K562 (cell line): ENCODE results near the gene DTL. TPM values are rescaled to one million over a fixed set of nuclear protein-coding genes. Genes with fewer than 3 reads are reported as not detected.

Experiments
- ATAC-seq: fragments of 200-7000 bp; cut with Tn5 transposase; 3 replicates; pipeline ENCODE4 v1.9.1; 2020; ENCODE audit warnings: moderate library complexity
- BruUV-seq: library from RNA; stranded (reverse); fragments of 400-500 nt; replicated peaks from 2 replicates; lab custom pipeline; 2021; lab: Mats Ljungman, UMichigan
- CTCF ChIA-PET: fragments of 300-600 bp; formaldehyde crosslinking; extraction: SDS; loops from one replicate; lab custom pipeline; 2021; ENCODE audit warnings: low intra/inter-chr PET ratio; lab: Yijun Ruan, JAX
- POLR2A ChIA-PET: fragments of 300-600, 350-650 bp; sonication (Branson Sonifier 250); formaldehyde crosslinking; extraction: SDS; loops from one replicate; lab custom pipeline; 2021; ENCODE audit warnings: antibody characterized with exemption, inconsistent platforms; lab: Yijun Ruan, JAX
- DNase-seq, 4 experiments: peaks; one replicate each; pipeline versions ENCODE4 v3.0.0 to v3.0.0-alpha.2; 2011 to 2018; ENCODE audit warnings: low spot score in 3 of 4, mixed read lengths in 3 of 4; ENCODE audit errors: extremely low read depth in 1 of 4
- FAIRE-seq: peaks from 2 replicates; lab custom pipeline; 2011; peaks lifted over from hg19 to GRCh38; lab: Jason Lieb, UNC
- H2AFZ ChIP-seq: 2 replicates; pipeline ENCODE4 v1.6.0; 2011; ENCODE audit warnings: low read depth, low read length, control low read depth, inconsistent platforms
- H3K27ac ChIP-seq: fragments of 200-600 bp; 3 replicates; pipeline ENCODE4 v1.8.0; 2011; ENCODE audit warnings: low read depth, mild to moderate bottlenecking, control low read depth, inconsistent platforms, low read length, moderate library complexity, mixed read lengths; ENCODE audit errors: extremely low read depth
- H3K27me3 ChIP-seq, 2 experiments: fragments of 300-600 bp in 1 of 2; 2 replicates in 1 of 2; 3 replicates in 1 of 2; pipeline versions ENCODE4 v1.6.0 to v1.8.0; 2011; ENCODE audit warnings: inconsistent platforms in 2 of 2, low read length in 2 of 2, mild to moderate bottlenecking in 1 of 2, mixed read lengths in 1 of 2, moderate library complexity in 1 of 2; ENCODE audit not compliant: control insufficient read depth in 2 of 2, insufficient read depth in 2 of 2
- H3K36me3 ChIP-seq: fragments of 300-600 bp; 3 replicates; pipeline ENCODE4 v1.8.0; 2011; ENCODE audit warnings: mild to moderate bottlenecking, low read length, inconsistent platforms; ENCODE audit not compliant: control insufficient read depth, insufficient read depth
- H3K4me1 ChIP-seq, 2 experiments: fragments of 200-600 bp in 1 of 2; replicated peaks in 1 of 2; 2 replicates in 1 of 2; 3 replicates in 1 of 2; pipeline versions ENCODE4 v1.5.1 to v1.8.0; 2011; ENCODE audit warnings: inconsistent platforms in 2 of 2, low read length in 2 of 2, mild to moderate bottlenecking in 1 of 2, mixed read lengths in 1 of 2, moderate library complexity in 1 of 2; ENCODE audit not compliant: control insufficient read depth in 2 of 2, insufficient read depth in 2 of 2
- H3K4me2 ChIP-seq: 2 replicates; pipeline ENCODE4 v1.6.1; 2011; ENCODE audit warnings: low read length, control low read depth, inconsistent platforms, mixed read lengths; ENCODE audit not compliant: insufficient read depth
- H3K4me3 ChIP-seq: fragments of 200-600 bp; sonication (generic), shearing (Covaris generic); 2 replicates; pipeline ENCODE4 v1.5.1; 2016; ENCODE audit warnings: control low read depth, inconsistent platforms
- H3K79me2 ChIP-seq: fragments of 200-600 bp; 3 replicates; pipeline ENCODE4 v1.8.0; 2011; ENCODE audit warnings: low read length, inconsistent platforms; ENCODE audit not compliant: control insufficient read depth, insufficient read depth
- H3K9ac ChIP-seq, 2 experiments: 2 replicates each; pipeline versions ENCODE4 v1.6.0 to v1.6.1; 2011; ENCODE audit warnings: low read depth in 2 of 2, low read length in 2 of 2, control low read depth in 1 of 2, inconsistent platforms in 1 of 2, mild to moderate bottlenecking in 1 of 2, mixed read lengths in 1 of 2; ENCODE audit not compliant: insufficient read depth in 1 of 2
- H3K9me1 ChIP-seq: one replicate; pipeline ENCODE4 v1.6.0; 2011; ENCODE audit warnings: inconsistent platforms, mild to moderate bottlenecking, low read length, moderate library complexity; ENCODE audit not compliant: control insufficient read depth, insufficient read depth
- H3K9me3 ChIP-seq: replicated peaks from 2 replicates; pipeline ENCODE4 v1.5.1; 2011; ENCODE audit warnings: low read depth, low read length, inconsistent platforms; ENCODE audit not compliant: control insufficient read depth, insufficient read depth
- H4K20me1 ChIP-seq: replicated peaks from 2 replicates; pipeline ENCODE4 v1.6.1; 2011; ENCODE audit warnings: low read length, inconsistent platforms, mixed read lengths; ENCODE audit not compliant: control insufficient read depth, insufficient read depth
- BRD9 ChIP-seq: fragments of 450-650 bp; IDR thresholded peaks from 2 replicates; pipeline ENCODE4 v1.6.1; 2018; ENCODE audit warnings: low read depth; ENCODE audit not compliant: partially characterized antibody
- CBX8 ChIP-seq: fragments of 200-600 bp; sonication (generic); IDR thresholded peaks from 2 replicates; pipeline ENCODE4 v1.6.1; 2012; ENCODE audit warnings: borderline replicate concordance, mixed run types, low read depth, mild to moderate bottlenecking, moderate library complexity, mixed read lengths, low read length, control low read depth, inconsistent platforms; ENCODE audit not compliant: poor library complexity, severe bottlenecking; ENCODE audit errors: extremely low read depth
- CEBPG ChIP-seq, 3 experiments: fragments of 200-800 bp in 1 of 3; sonication (Bioruptor generic) in 1 of 3; sonication (generic) in 1 of 3; formaldehyde crosslinking in 1 of 3; IDR thresholded peaks in 2 of 3; conservative IDR thresholded peaks in 1 of 3; 2 replicates each; pipeline versions ENCODE4 v1.6.1 to v1.8.0; 2016 to 2022; ENCODE audit warnings: missing compliant biosample characterization in 2 of 3, missing genetic modification characterization in 2 of 3, mild to moderate bottlenecking in 1 of 3, missing genetic modification reagents in 1 of 3
- CREM ChIP-seq: IDR thresholded peaks from 2 replicates; pipeline ENCODE4 v1.6.1; 2014; ENCODE audit warnings: antibody characterized with exemption, low read depth
- KDM5B ChIP-seq: fragments of 200-600 bp; sonication (generic); IDR thresholded peaks from 2 replicates; pipeline ENCODE4 v1.6.1; 2012; ENCODE audit warnings: low read depth, mild to moderate bottlenecking, moderate library complexity, low read length, control low read depth, inconsistent platforms; ENCODE audit not compliant: insufficient replicate concordance
- PHF8 ChIP-seq: fragments of 200-600 bp; sonication (generic); IDR thresholded peaks from 2 replicates; pipeline ENCODE4 v1.6.1; 2012; ENCODE audit warnings: mixed run types, mild to moderate bottlenecking, inconsistent platforms, low read length, moderate library complexity, borderline replicate concordance
- STAT6 ChIP-seq: sonication (generic); formaldehyde crosslinking; IDR thresholded peaks from 2 replicates; pipeline ENCODE4 v1.8.1; 2023; ENCODE audit warnings: mild to moderate bottlenecking, missing genetic modification reagents
- TAF9B ChIP-seq: fragments of 450-650 bp; IDR thresholded peaks from 2 replicates; pipeline ENCODE4 v1.6.1; 2018; ENCODE audit warnings: mild to moderate bottlenecking; ENCODE audit not compliant: partially characterized antibody
- WHSC1 ChIP-seq: IDR thresholded peaks from one replicate; pipeline ENCODE4 v1.6.1; 2012; ENCODE audit warnings: low read length, control low read depth, inconsistent platforms
- ZNF444 ChIP-seq: fragments of 250-450 bp; sonication (Bioruptor Pico); IDR thresholded peaks from 2 replicates; pipeline ENCODE4 v1.4.0; 2020; ENCODE audit warnings: mild to moderate bottlenecking, moderate library complexity
- WGBS: fragments of 100-300 bp; shearing (Covaris generic); methylation state at CpG from one replicate; pipeline ENCODE4 v1.1.6; 2016; ENCODE audit warnings: low coverage, mixed read lengths; ENCODE audit not compliant: insufficient coverage; ENCODE audit errors: missing lambda C conversion rate; 5-methylcytosine and 5-hydroxymethylcytosine counted together
- in situ Hi-C: fragments of 300-500 bp; cut with MboI; formaldehyde crosslinking; loops from 4 replicates; pipeline ENCODE4 v1.15.0; 2018; ENCODE audit warnings: inconsistent platforms, mixed read lengths
- intact Hi-C: fragments of 100-400 bp; cut with micrococcal nuclease; formaldehyde crosslinking; loops from 2 replicates; pipeline ENCODE4 v1.14.2; 2022
- polyA plus RNA-seq, 8 experiments: library from polyadenylated mRNA; depleted of rRNA in 4 of 8; stranded (reverse) in 5 of 8; unstranded in 3 of 8; fragments of >200 nt; fragmentation: Nextera tagmentation in 2 of 8; fragmentation: Illumina TruSeq in 1 of 8; extraction: Ambion mirVana in 2 of 8; extraction: Trizol in 1 of 8; gene quantifications; 2 replicates each; pipeline versions ENCODE4 v1.2.1 to v1.2.3, GENCODE V29; 2011 to 2014; ENCODE audit warnings: inconsistent platforms in 1 of 8, missing spikeins in 1 of 8
- total RNA-seq, 7 experiments: library from RNA; depleted of rRNA in 6 of 7; stranded (reverse); fragments of >200 nt in 6 of 7; fragmentation: Illumina TruSeq in 2 of 7; extraction: Trizol in 2 of 7; gene quantifications; 2 replicates each; pipeline versions ENCODE4 v1.2.1 to v1.2.3, GENCODE V29; 2011 to 2021; ENCODE audit warnings: low replicate concordance in 1 of 7
- TF ChIP-seq, protein P1 (sequence below): sonication (generic); formaldehyde crosslinking; IDR thresholded peaks from 2 replicates; pipeline ENCODE4 v1.8.1; 2023; ENCODE audit warnings: mild to moderate bottlenecking, missing genetic modification reagents
- TF ChIP-seq, protein P2 (sequence below): IDR thresholded peaks from 2 replicates; pipeline ENCODE4 v1.6.1; 2016; ENCODE audit warnings: missing genetic modification characterization, missing compliant biosample characterization

DTL gene
- total and polyA plus RNA-seq, 9 of the 15 experiments (the other 6 are each of a cell fraction or from before 2014, with no cell fraction given) = 38.3 to 81.0 (median 63.2) TPM

GRCh38 chr1:212106286-212106792 is 70.8 kb downstream of the DTL start:
- ATAC-seq (no peak), FAIRE-seq (no peak), DNase-seq (no peak)
- BruUV-seq = no TSS peak
- POLR2A ChIA-PET = interaction anchor here (0.7 to 1.6 kb wide), 6 partner anchors 8 to 382 kb away, joined by 3 to 4 read pairs (median 4); no protein-coding TSS in a partner anchor
- Histone ChIP-seq H3K79me2 (0 out of 3 replicates have a peak, but pooled peaks cover under 1% of the 10 kb centered on the region), H3K36me3 (peaks cover 94% of the 10 kb centered on the region), H3K4me3 (no peak overlapping the region), H3K9ac (no peak overlapping the region), H2AFZ (no peak overlapping the region), H3K4me2 (no peak overlapping the region), H3K27ac (no peak overlapping the region), H3K9me3 (no peaks in the 10 kb centered on the region), H3K9me1 (no peaks in the 10 kb centered on the region), H3K4me1 (peaks cover 0 to 21% of the 10 kb centered on the region in 2 experiments; a peak in 3 of 5 replicates), H3K27me3 (no peaks in the 10 kb centered on the region), H4K20me1 (no peaks in the 10 kb centered on the region)
- in situ Hi-C loops (no loop called here), intact Hi-C loops (no loop called here)
- 67% methylated on average over 1 of the region's 1 CpG for WGBS
- CTCF ChIA-PET = no interaction called here
- TF ChIP-seq, protein P1, sequence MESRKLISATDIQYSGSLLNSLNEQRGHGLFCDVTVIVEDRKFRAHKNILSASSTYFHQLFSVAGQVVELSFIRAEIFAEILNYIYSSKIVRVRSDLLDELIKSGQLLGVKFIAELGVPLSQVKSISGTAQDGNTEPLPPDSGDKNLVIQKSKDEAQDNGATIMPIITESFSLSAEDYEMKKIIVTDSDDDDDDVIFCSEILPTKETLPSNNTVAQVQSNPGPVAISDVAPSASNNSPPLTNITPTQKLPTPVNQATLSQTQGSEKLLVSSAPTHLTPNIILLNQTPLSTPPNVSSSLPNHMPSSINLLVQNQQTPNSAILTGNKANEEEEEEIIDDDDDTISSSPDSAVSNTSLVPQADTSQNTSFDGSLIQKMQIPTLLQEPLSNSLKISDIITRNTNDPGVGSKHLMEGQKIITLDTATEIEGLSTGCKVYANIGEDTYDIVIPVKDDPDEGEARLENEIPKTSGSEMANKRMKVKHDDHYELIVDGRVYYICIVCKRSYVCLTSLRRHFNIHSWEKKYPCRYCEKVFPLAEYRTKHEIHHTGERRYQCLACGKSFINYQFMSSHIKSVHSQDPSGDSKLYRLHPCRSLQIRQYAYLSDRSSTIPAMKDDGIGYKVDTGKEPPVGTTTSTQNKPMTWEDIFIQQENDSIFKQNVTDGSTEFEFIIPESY (CRISPR knock-in tag) = no peak
- TF ChIP-seq TAF9B (no peak), BRD9 (no peak), CREM (no peak), KDM5B (no peak), CEBPG (CRISPR knock-in tag; IDR thresholded peaks at IDR 0.05) (no peak), CEBPG (tag; conservative IDR thresholded peaks at IDR 0.05 in 1 of 2, IDR thresholded peaks at IDR 0.05 in 1 of 2) (no peak), ZNF444 (CRISPR knock-in tag) (no peak), STAT6 (no peak), WHSC1 (no peak), PHF8 (no peak), CBX8 (no peak)
- TF ChIP-seq, protein P2, sequence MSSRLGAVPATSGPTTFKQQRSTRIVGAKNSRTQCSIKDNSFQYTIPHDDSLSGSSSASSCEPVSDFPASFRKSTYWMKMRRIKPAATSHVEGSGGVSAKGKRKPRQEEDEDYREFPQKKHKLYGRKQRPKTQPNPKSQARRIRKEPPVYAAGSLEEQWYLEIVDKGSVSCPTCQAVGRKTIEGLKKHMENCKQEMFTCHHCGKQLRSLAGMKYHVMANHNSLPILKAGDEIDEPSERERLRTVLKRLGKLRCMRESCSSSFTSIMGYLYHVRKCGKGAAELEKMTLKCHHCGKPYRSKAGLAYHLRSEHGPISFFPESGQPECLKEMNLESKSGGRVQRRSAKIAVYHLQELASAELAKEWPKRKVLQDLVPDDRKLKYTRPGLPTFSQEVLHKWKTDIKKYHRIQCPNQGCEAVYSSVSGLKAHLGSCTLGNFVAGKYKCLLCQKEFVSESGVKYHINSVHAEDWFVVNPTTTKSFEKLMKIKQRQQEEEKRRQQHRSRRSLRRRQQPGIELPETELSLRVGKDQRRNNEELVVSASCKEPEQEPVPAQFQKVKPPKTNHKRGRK = no peak
